ENCODE measurements around the gene LRP5.

- no peak for TF ChIP-seq CTCF (conservative IDR thresholded peaks at IDR 0.05)
- TF ChIP-seq EZH2 (IDR thresholded peaks at IDR 0.05; ENCODE audit: low read depth), result no peak
These were observed 25.8 kb downstream of the LRP5 start for GRCh38 chr11:68338051-68338780.
